ENCODE measurements around the gene PPP1R8. TPM values are rescaled to one million over a fixed set of nuclear protein-coding genes. Genes with fewer than 3 reads are reported as not detected.

The PPP1R8 gene
- total RNA-seq, 4 donors from 2014 or later, result 32.5 to 43.5 (median 35.2) TPM

- Histone ChIP-seq H3K27ac (no peak overlapping the region), H3K9me3 (no peaks in the 10 kb centered on the region), H3K4me3 (no peak overlapping the region), H3K4me1 (peaks cover 24% of the 10 kb centered on the region), H3K27me3 (no peaks in the 10 kb centered on the region), H3K36me3 (no peaks in the 10 kb centered on the region)
- peak in 1 of 2 donors; percentile 64 for DNase-seq (ENCODE audit: low spot score in 2 of 2)
- WGBS, result 81% methylated on average over 14 of the region's 14 CpGs
- TF ChIP-seq EP300 (IDR thresholded peaks at IDR 0.05), result no peak
- no peak for TF ChIP-seq CTCF (IDR thresholded peaks at IDR 0.05)
- no peak for TF ChIP-seq POLR2AphosphoS5 (IDR thresholded peaks at IDR 0.05)
Measured at GRCh38 chr1:27858949-27859576, 28.5 kb downstream of the PPP1R8 start.

- Histone ChIP-seq H3K27ac (no peak overlapping the region), H3K4me1 (peaks cover 26% of the 10 kb centered on the region), H3K36me3 (no peaks in the 10 kb centered on the region), H3K4me3 (no peak overlapping the region), H3K27me3 (no peaks in the 10 kb centered on the region), H3K9me3 (no peaks in the 10 kb centered on the region)
- no peak for DNase-seq (ENCODE audit: low spot score in 2 of 2)
- TF ChIP-seq EP300 (IDR thresholded peaks at IDR 0.05) (no peak), POLR2AphosphoS5 (IDR thresholded peaks at IDR 0.05) (no peak), POLR2A (IDR thresholded peaks at IDR 0.05) (no peak)
- WGBS, result 91% methylated on average over 10 of the region's 10 CpGs
Measured at GRCh38 chr1:27861436-27861835, 30.9 kb downstream of the PPP1R8 start.

GRCh38 chr1:27862004-27862403 lies 31.4 kb downstream of the PPP1R8 start:
- 85% methylated on average over 3 of the region's 3 CpGs for WGBS
- no peak for DNase-seq (ENCODE audit: low spot score in 2 of 2)
- no peaks in the 10 kb centered on the region for H3K36me3 ChIP-seq
- peaks cover 26% of the 10 kb centered on the region for H3K4me1 ChIP-seq
- TF ChIP-seq CTCF (IDR thresholded peaks at IDR 0.05) (no peak), EP300 (IDR thresholded peaks at IDR 0.05) (no peak), POLR2A (IDR thresholded peaks at IDR 0.05) (no peak), POLR2AphosphoS5 (IDR thresholded peaks at IDR 0.05) (no peak)
- no peaks in the 10 kb centered on the region for H3K27me3 ChIP-seq
- H3K9me3 ChIP-seq, result no peaks in the 10 kb centered on the region
- H3K4me3 ChIP-seq, result no peak overlapping the region
- H3K27ac ChIP-seq, result no peak overlapping the region

- Histone ChIP-seq H3K9me3 (no peaks in the 10 kb centered on the region), H3K27me3 (no peaks in the 10 kb centered on the region), H3K36me3 (no peaks in the 10 kb centered on the region), H3K4me1 (peaks cover 26% of the 10 kb centered on the region), H3K27ac (peak overlapping the region; percentile 69), H3K4me3 (no peak overlapping the region)
- DNase-seq (ENCODE audit: low spot score in 2 of 2), result no peak
- TF ChIP-seq POLR2AphosphoS5 (IDR thresholded peaks at IDR 0.05) (no peak), POLR2A (IDR thresholded peaks at IDR 0.05) (peak in 1 of 2 donors; percentile 42), CTCF (IDR thresholded peaks at IDR 0.05) (no peak), EP300 (IDR thresholded peaks at IDR 0.05) (no peak)
- WGBS, result 80% methylated on average over 9 of the region's 9 CpGs
Measured at GRCh38 chr1:27862671-27863537, 32.3 kb downstream of the PPP1R8 start.

GRCh38 chr1:27863538-27863915 lies 32.9 kb downstream of the PPP1R8 start:
- Histone ChIP-seq H3K27me3 (no peaks in the 10 kb centered on the region), H3K4me3 (no peak overlapping the region), H3K36me3 (no peaks in the 10 kb centered on the region), H3K4me1 (peaks cover 24% of the 10 kb centered on the region), H3K9me3 (no peaks in the 10 kb centered on the region), H3K27ac (peak overlapping the region; percentile 69)
- no peak for DNase-seq (ENCODE audit: low spot score in 2 of 2)
- TF ChIP-seq POLR2A (IDR thresholded peaks at IDR 0.05) (no peak), EP300 (IDR thresholded peaks at IDR 0.05) (no peak), CTCF (IDR thresholded peaks at IDR 0.05) (no peak), POLR2AphosphoS5 (IDR thresholded peaks at IDR 0.05) (no peak)
- 89% methylated on average over 1 of the region's 1 CpG for WGBS

Measured in suprapubic skin (tissue), 4 donors.